Breast epithelium (tissue), 3 donors: ENCODE results near the gene DNAH10.

Experiments used
- CTCF ChIP-seq, 3 donors: fragments of 450-650 bp; IDR thresholded peaks; one replicate each; pipeline ENCODE4 v1.5.1; 2016 to 2017; ENCODE audit warnings: antibody characterized with exemption in 3 of 3, mild to moderate bottlenecking in 3 of 3, moderate library complexity in 3 of 3
- POLR2A ChIP-seq: fragments of 450-650 bp; IDR thresholded peaks from one replicate; pipeline ENCODE4 v1.6.1; 2016; ENCODE audit warnings: antibody characterized with exemption, mild to moderate bottlenecking, moderate library complexity
- POLR2AphosphoS5 ChIP-seq, 3 donors: sonication (generic); formaldehyde crosslinking; IDR thresholded peaks; one replicate each; pipeline ENCODE4 v1.6.1; 2017; ENCODE audit warnings: antibody characterized with exemption in 3 of 3

- TF ChIP-seq CTCF (IDR thresholded peaks at IDR 0.05) (no peak), POLR2A (no peak), POLR2AphosphoS5 (IDR thresholded peaks at IDR 0.05) (no peak)
These were observed 11.3 kb downstream of the DNAH10 start for GRCh38 chr12:123773375-123773774.
